SK-N-SH (cell line): Measurements from ENCODE around the gene RBCK1. TPM values are rescaled to one million over a fixed set of nuclear protein-coding genes. Genes with fewer than 3 reads are reported as not detected.

Experiments used
- CTCF ChIA-PET: fragments of 300-600, 350-600 bp; formaldehyde crosslinking; extraction: SDS; loops from one replicate; lab custom pipeline; 2021; lab: Yijun Ruan, JAX
- POLR2A ChIA-PET: fragments of 350-600 bp; sonication (Branson Sonifier 250); formaldehyde crosslinking; extraction: SDS; loops from one replicate; lab custom pipeline; 2020; ENCODE audit warnings: antibody characterized with exemption, inconsistent platforms; lab: Yijun Ruan, JAX
- DNase-seq: peaks from one replicate; pipeline ENCODE4 v3.0.0; 2012
- H2AFZ ChIP-seq: fragments of 200-600 bp; sonication (generic); 2 replicates; pipeline ENCODE4 v1.8.1; 2016; ENCODE audit warnings: antibody characterized with exemption, mild to moderate bottlenecking, low read depth
- H3F3A ChIP-seq: fragments of 200-600 bp; sonication (generic); replicated peaks from 2 replicates; pipeline ENCODE3; 2016; ENCODE audit warnings: antibody characterized with exemption, mild to moderate bottlenecking; ENCODE audit not compliant: insufficient read depth
- H3K27ac ChIP-seq, 2 experiments: fragments of 200-500 bp in 1 of 2; fragments of 200-600 bp in 1 of 2; sonication (Bioruptor generic) in 1 of 2; sonication (generic), shearing (Covaris generic) in 1 of 2; 2 replicates each; pipeline versions ENCODE4 v1.5.1 to v1.6.1; 2014 to 2016; ENCODE audit warnings: low read depth in 2 of 2, inconsistent platforms in 1 of 2, low read length in 1 of 2, mild to moderate bottlenecking in 1 of 2, mixed read lengths in 1 of 2
- H3K27me3 ChIP-seq: fragments of 200-600 bp; sonication (generic), shearing (Covaris generic); 2 replicates; pipeline ENCODE4 v1.6.1; 2016; ENCODE audit warnings: mixed run types; ENCODE audit not compliant: insufficient read depth
- H3K36me3 ChIP-seq, 2 experiments: fragments of 200-500 bp in 1 of 2; fragments of 200-600 bp in 1 of 2; sonication (Bioruptor generic) in 1 of 2; sonication (generic) in 1 of 2; replicated peaks in 1 of 2; 2 replicates each; pipeline versions ENCODE3 to v1.5.1; 2014 to 2016; ENCODE audit warnings: low read length in 1 of 2, mild to moderate bottlenecking in 1 of 2; ENCODE audit not compliant: insufficient read depth in 2 of 2, control insufficient read depth in 1 of 2
- H3K4me1 ChIP-seq, 2 experiments: fragments of 200-500 bp in 1 of 2; fragments of 200-600 bp in 1 of 2; sonication (Bioruptor generic) in 1 of 2; sonication (generic), shearing (Covaris generic) in 1 of 2; 2 replicates each; pipeline versions ENCODE4 v1.5.1 to v1.6.1; 2014 to 2016; ENCODE audit warnings: low read depth in 1 of 2, low read length in 1 of 2, mixed run types in 1 of 2; ENCODE audit not compliant: insufficient read depth in 2 of 2, control insufficient read depth in 1 of 2
- H3K4me2 ChIP-seq: fragments of 200-600 bp; sonication (generic), shearing (Covaris generic); 2 replicates; pipeline ENCODE4 v1.6.1; 2017; ENCODE audit warnings: mixed run types
- H3K4me3 ChIP-seq, 2 experiments: fragments of 200-500 bp in 1 of 2; fragments of 200-600 bp in 1 of 2; sonication (Bioruptor generic) in 1 of 2; sonication (generic), shearing (Covaris generic) in 1 of 2; 2 replicates each; pipeline versions ENCODE4 v1.5.1 to v1.8.1; 2014 to 2016; ENCODE audit warnings: low read depth in 2 of 2, inconsistent platforms in 1 of 2, low read length in 1 of 2, mild to moderate bottlenecking in 1 of 2, mixed read lengths in 1 of 2, moderate library complexity in 1 of 2
- H3K79me2 ChIP-seq: fragments of 200-600 bp; sonication (generic); 2 replicates; pipeline ENCODE4 v1.8.1; 2017; ENCODE audit warnings: mild to moderate bottlenecking; ENCODE audit not compliant: insufficient read depth
- H3K9ac ChIP-seq: fragments of 200-600 bp; sonication (generic); 2 replicates; pipeline ENCODE4 v1.6.1; 2017; ENCODE audit warnings: mixed run types
- H3K9me2 ChIP-seq: fragments of 200-600 bp; sonication (generic); 2 replicates; pipeline ENCODE4 v1.6.1; 2017; ENCODE audit warnings: mixed run types
- H3K9me3 ChIP-seq: fragments of 200-600 bp; sonication (generic); 2 replicates; pipeline ENCODE4 v1.6.1; 2017; ENCODE audit warnings: mixed run types, mild to moderate bottlenecking, moderate library complexity
- H4K20me1 ChIP-seq: fragments of 200-600 bp; sonication (generic); 2 replicates; pipeline ENCODE4 v1.6.1; 2017; ENCODE audit warnings: mild to moderate bottlenecking, mixed run types; ENCODE audit not compliant: insufficient read depth
- CHD2 ChIP-seq: fragments of 150-350 bp; IDR thresholded peaks from 2 replicates; pipeline ENCODE4 v1.6.1; 2018; ENCODE audit warnings: low read length; ENCODE audit not compliant: partially characterized antibody
- CTCF ChIP-seq: fragments of 200-600 bp; sonication (generic); IDR thresholded peaks from 2 replicates; pipeline ENCODE4 v1.6.1; 2017; ENCODE audit warnings: antibody characterized with exemption, mild to moderate bottlenecking, moderate library complexity
- ELF1 ChIP-seq: IDR thresholded peaks from 2 replicates; pipeline ENCODE4 v1.4.0; 2012
- EZH2phosphoT487 ChIP-seq: fragments of 200-600 bp; sonication (generic); IDR thresholded peaks from 2 replicates; pipeline ENCODE4 v1.6.1; 2017; ENCODE audit warnings: low read depth, mixed run types, mild to moderate bottlenecking, antibody characterized with exemption, moderate library complexity, borderline replicate concordance
- FOXM1 ChIP-seq: IDR thresholded peaks from 2 replicates; pipeline ENCODE4 v1.4.0; 2012; ENCODE audit warnings: low read depth, mild to moderate bottlenecking
- GATA2 ChIP-seq: sonication (generic); formaldehyde crosslinking; IDR thresholded peaks from 2 replicates; pipeline ENCODE4 v1.5.0; 2020; ENCODE audit warnings: mild to moderate bottlenecking, missing genetic modification reagents
- MEF2A ChIP-seq: IDR thresholded peaks from 2 replicates; pipeline ENCODE4 v1.4.0; 2012; ENCODE audit warnings: low read depth, borderline replicate concordance
- RFX5 ChIP-seq: IDR thresholded peaks from 2 replicates; pipeline ENCODE4 v1.6.1; 2012; ENCODE audit warnings: mild to moderate bottlenecking, improper control_type of control experiment, low read length
- SMC3 ChIP-seq: IDR thresholded peaks from 2 replicates; pipeline ENCODE4 v1.6.1; 2012; ENCODE audit warnings: low read depth, low read length, improper control_type of control experiment
- TCF12 ChIP-seq: IDR thresholded peaks from 2 replicates; pipeline ENCODE4 v1.4.0; 2012
- USF1 ChIP-seq: IDR thresholded peaks from 2 replicates; pipeline ENCODE4 v1.4.0; 2012; ENCODE audit warnings: low read depth, borderline replicate concordance
- YY1 ChIP-seq: IDR thresholded peaks from 2 replicates; pipeline ENCODE4 v1.4.0; 2012; ENCODE audit warnings: low read depth, mild to moderate bottlenecking
- ZBTB33 ChIP-seq: IDR thresholded peaks from 2 replicates; pipeline ENCODE4 v1.4.0; 2012; ENCODE audit warnings: low read depth, borderline replicate concordance
- WGBS: methylation state at CpG from one replicate; pipeline ENCODE4 v1.1.6; 2017; ENCODE audit warnings: low lambda C conversion rate; 5-methylcytosine and 5-hydroxymethylcytosine counted together
- polyA plus RNA-seq, 3 experiments: library from polyadenylated mRNA; depleted of rRNA; stranded (reverse); fragments of >200 nt; gene quantifications; 2 replicates each; pipeline ENCODE4 v1.2.3, GENCODE V29; 2012

RBCK1 gene
- polyA plus RNA-seq, 1 of the 3 experiments (the other 2 are of a cell fraction) = 105 TPM

GRCh38 chr20:438571-439469 lies 30.7 kb downstream of the RBCK1 start:
- H3K9me3 ChIP-seq = no peaks in the 10 kb centered on the region
- no peak for DNase-seq
- no peak overlapping the region for H2AFZ ChIP-seq
- POLR2A ChIA-PET = no interaction called here
- H4K20me1 ChIP-seq = no peaks in the 10 kb centered on the region
- H3K9ac ChIP-seq = no peak overlapping the region
- H3F3A ChIP-seq = peaks cover 5% of the 10 kb centered on the region
- H3K9me2 ChIP-seq = no peaks in the 10 kb centered on the region
- peaks cover 53 to 77% of the 10 kb centered on the region in 2 experiments for H3K36me3 ChIP-seq
- no peak overlapping the region for H3K4me2 ChIP-seq
- CTCF ChIA-PET = interaction anchor here (1.0 to 1.8 kb wide), 4 partner anchors 40 to 108 kb away, joined by 3 to 6 read pairs (median 4); no protein-coding TSS in a partner anchor
- H3K79me2 ChIP-seq = peaks cover 8% of the 10 kb centered on the region; the same call in 1 of the 2 replicates
- H3K4me1 ChIP-seq = no peaks in the 10 kb centered on the region; a peak in 1 of 4 replicates
- no peak overlapping the region for H3K27ac ChIP-seq
- no peak overlapping the region for H3K4me3 ChIP-seq
- TF ChIP-seq ZBTB33 (no peak), CTCF (no peak), GATA2 (no peak), CHD2 (no peak), TCF12 (no peak), USF1 (no peak), MEF2A (no peak), RFX5 (no peak), EZH2phosphoT487 (no peak), FOXM1 (no peak), YY1 (no peak), SMC3 (no peak), ELF1 (no peak)
- TF ChIP-seq, all 33 proteins: peak for 0
- no peaks in the 10 kb centered on the region for H3K27me3 ChIP-seq
- 90% methylated on average over 16 of the region's 18 CpGs for WGBS
